Measurements from ENCODE around the gene GADD45A.
"Not testable (repeated sequence)": the region's sequence is repeated elsewhere in the genome, so short reads cannot be mapped to it uniquely, and the experiment has no call there.

The GADD45A gene

GRCh38 chr1:67685067-67685557, at the start of gene GADD45A:
TSS of gene GADD45A (plus strand) at chr1:67685201. CDS start at chr1:67685495, 294 bp downstream.
- peak; percentile 82 to 94 for DNase-seq

- no peak for DNase-seq
These were observed 48.9 kb upstream of the GADD45A start for GRCh38 chr1:67636146-67636545.

- DNase-seq: no peak
These were observed 45.6 kb upstream of the GADD45A start for GRCh38 chr1:67639361-67639760.

- DNase-seq: no peak
These were observed 42.4 kb upstream of the GADD45A start for GRCh38 chr1:67642629-67643028.

GRCh38 chr1:67644566-67644965, 40.4 kb upstream of the GADD45A start:
- DNase-seq: no peak

GRCh38 chr1:67645495-67646144, 39.4 kb upstream of the GADD45A start:
- DNase-seq: no peak

- DNase-seq: peak in 1 of 2 experiments; percentile 8
These were observed 38.6 kb upstream of the GADD45A start for GRCh38 chr1:67646145-67647035.

- no peak for DNase-seq
These were observed 37.8 kb upstream of the GADD45A start for GRCh38 chr1:67647036-67647798.

GRCh38 chr1:67647814-67648358, 37.1 kb upstream of the GADD45A start:
- DNase-seq: no peak

GRCh38 chr1:67648582-67649326, 36.2 kb upstream of the GADD45A start:
- DNase-seq: no peak

- DNase-seq: no peak
These were observed 34.9 kb upstream of the GADD45A start for GRCh38 chr1:67650061-67650460.

GRCh38 chr1:67651031-67651430, 34.0 kb upstream of the GADD45A start:
- no peak for DNase-seq

GRCh38 chr1:67652800-67653199, 32.2 kb upstream of the GADD45A start:
- no peak for DNase-seq

GRCh38 chr1:67653304-67653703, 31.7 kb upstream of the GADD45A start:
- no peak for DNase-seq

- no peak for DNase-seq
These were observed 29.4 kb upstream of the GADD45A start for GRCh38 chr1:67655581-67655980.

- DNase-seq: not testable (repeated sequence)
These were observed 27.8 kb upstream of the GADD45A start for GRCh38 chr1:67657152-67657551.

- no peak for DNase-seq
These were observed 25.8 kb upstream of the GADD45A start for GRCh38 chr1:67659229-67659628.

GRCh38 chr1:67662884-67663283, 22.1 kb upstream of the GADD45A start:
- no peak for DNase-seq

- DNase-seq: no peak
These were observed 21.0 kb upstream of the GADD45A start for GRCh38 chr1:67664048-67664447.

- not testable (repeated sequence) for DNase-seq
These were observed 19.7 kb upstream of the GADD45A start for GRCh38 chr1:67665307-67665706.

- no peak for DNase-seq
These were observed 18.4 kb upstream of the GADD45A start for GRCh38 chr1:67666636-67667035.

- DNase-seq: no peak
These were observed 16.3 kb upstream of the GADD45A start for GRCh38 chr1:67668660-67669059.
